Gastroesophageal sphincter (tissue), 3 donors: ENCODE data around the gene OR51D1.

Source experiments
- POLR2A ChIP-seq, 2 donors: fragments of 450-650 bp; IDR thresholded peaks; one replicate each; pipeline ENCODE4 v1.6.1; 2017; ENCODE audit warnings: antibody characterized with exemption in 2 of 2, mild to moderate bottlenecking in 2 of 2, moderate library complexity in 1 of 2
- POLR2AphosphoS5 ChIP-seq: sonication (generic); formaldehyde crosslinking; IDR thresholded peaks from one replicate; pipeline ENCODE4 v1.6.1; 2017; ENCODE audit warnings: antibody characterized with exemption
- TF ChIP-seq, protein P1 (sequence below), 4 experiments: fragments of 200-600 bp in 2 of 4; fragments of 450-650 bp in 2 of 4; sonication (generic) in 1 of 4; IDR thresholded peaks; one replicate each; pipeline ENCODE4 v1.5.1; 2017 to 2019; ENCODE audit warnings: antibody characterized with exemption in 4 of 4, mild to moderate bottlenecking in 2 of 4, moderate library complexity in 2 of 4

DNA sequence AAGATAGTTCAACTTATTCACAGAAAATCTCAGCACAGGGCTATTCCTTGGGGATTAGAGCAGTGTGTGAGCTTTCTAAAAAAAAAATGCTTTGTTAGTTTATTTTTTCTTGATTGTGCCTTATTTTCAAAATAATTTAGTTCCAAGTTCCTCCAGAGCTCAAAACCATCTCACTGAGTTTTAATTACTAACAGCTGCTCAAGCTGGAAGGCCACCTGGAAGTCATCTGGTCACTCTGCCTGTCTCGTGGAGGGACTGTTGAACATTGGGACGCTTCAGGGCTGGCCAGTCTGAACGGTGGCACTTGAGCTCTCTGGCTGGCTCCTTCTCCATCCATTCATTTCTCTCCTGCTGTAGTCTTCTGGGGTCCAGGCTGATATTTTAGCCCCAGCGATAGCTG is 10.5 kb downstream of the OR51D1 start:
- TF ChIP-seq, protein P1, sequence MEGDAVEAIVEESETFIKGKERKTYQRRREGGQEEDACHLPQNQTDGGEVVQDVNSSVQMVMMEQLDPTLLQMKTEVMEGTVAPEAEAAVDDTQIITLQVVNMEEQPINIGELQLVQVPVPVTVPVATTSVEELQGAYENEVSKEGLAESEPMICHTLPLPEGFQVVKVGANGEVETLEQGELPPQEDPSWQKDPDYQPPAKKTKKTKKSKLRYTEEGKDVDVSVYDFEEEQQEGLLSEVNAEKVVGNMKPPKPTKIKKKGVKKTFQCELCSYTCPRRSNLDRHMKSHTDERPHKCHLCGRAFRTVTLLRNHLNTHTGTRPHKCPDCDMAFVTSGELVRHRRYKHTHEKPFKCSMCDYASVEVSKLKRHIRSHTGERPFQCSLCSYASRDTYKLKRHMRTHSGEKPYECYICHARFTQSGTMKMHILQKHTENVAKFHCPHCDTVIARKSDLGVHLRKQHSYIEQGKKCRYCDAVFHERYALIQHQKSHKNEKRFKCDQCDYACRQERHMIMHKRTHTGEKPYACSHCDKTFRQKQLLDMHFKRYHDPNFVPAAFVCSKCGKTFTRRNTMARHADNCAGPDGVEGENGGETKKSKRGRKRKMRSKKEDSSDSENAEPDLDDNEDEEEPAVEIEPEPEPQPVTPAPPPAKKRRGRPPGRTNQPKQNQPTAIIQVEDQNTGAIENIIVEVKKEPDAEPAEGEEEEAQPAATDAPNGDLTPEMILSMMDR (IDR thresholded peaks at IDR 0.05), result no peak
- TF ChIP-seq POLR2A (IDR thresholded peaks at IDR 0.05) (no peak), POLR2AphosphoS5 (no peak)
